GM06990 (cell line): ENCODE data around the gene CLCA2.

Experiments
- DNase-seq: peaks from one replicate; pipeline ENCODE4 v3.0.0-alpha.2; 2011; ENCODE audit not compliant: insufficient read length; ENCODE audit errors: extremely low read depth
- H3K27me3 ChIP-seq: replicated peaks from 2 replicates; pipeline ENCODE4 v1.6.0; 2011; ENCODE audit warnings: low read length; ENCODE audit not compliant: control insufficient read depth, insufficient read depth
- H3K36me3 ChIP-seq: 2 replicates; pipeline ENCODE4 v1.5.1; 2011; ENCODE audit warnings: low read length; ENCODE audit not compliant: control insufficient read depth, insufficient read depth
- H3K4me3 ChIP-seq: replicated peaks from 2 replicates; pipeline ENCODE4 v1.5.1; 2011; ENCODE audit warnings: low read depth, mild to moderate bottlenecking, control low read depth, low read length
- CTCF ChIP-seq: IDR thresholded peaks from 2 replicates; pipeline ENCODE4 v1.5.1; 2011; ENCODE audit warnings: low read length, control low read depth, mild to moderate bottlenecking, inconsistent platforms; ENCODE audit not compliant: insufficient read depth, poor library complexity, severe bottlenecking

Gene CLCA2

GRCh38 chr1:86466986-86467385 lies 43.0 kb downstream of the CLCA2 start:
- H3K4me3 ChIP-seq: no peak overlapping the region
- no peaks in the 10 kb centered on the region for H3K27me3 ChIP-seq
- H3K36me3 ChIP-seq: no peaks in the 10 kb centered on the region
- no peak for TF ChIP-seq CTCF
- DNase-seq: no peak

GRCh38 chr1:86468501-86468977 lies 44.6 kb downstream of the CLCA2 start, which contains the start of gene CLCA1:
CLCA1 (plus strand) TSS chr1:86468927; CDS start chr1:86468972, 45 bp downstream.
- H3K27me3 ChIP-seq: no peaks in the 10 kb centered on the region
- no peak within 1 kb of the TSS for H3K4me3 ChIP-seq
- no peaks in the 10 kb centered on the region for H3K36me3 ChIP-seq
- TF ChIP-seq CTCF: no peak
- DNase-seq: no peak

GRCh38 chr1:86470859-86471258 lies 46.9 kb downstream of the CLCA2 start:
- no peaks in the 10 kb centered on the region for H3K36me3 ChIP-seq
- no peaks in the 10 kb centered on the region for H3K27me3 ChIP-seq
- TF ChIP-seq CTCF: no peak
- H3K4me3 ChIP-seq: no peak overlapping the region
- peak; percentile 14 for DNase-seq

GRCh38 chr1:86471291-86471690 lies 47.3 kb downstream of the CLCA2 start:
- Histone ChIP-seq H3K4me3 (no peak overlapping the region), H3K36me3 (no peaks in the 10 kb centered on the region), H3K27me3 (no peaks in the 10 kb centered on the region)
- no peak for TF ChIP-seq CTCF
- DNase-seq: no peak

- Histone ChIP-seq H3K27me3 (no peaks in the 10 kb centered on the region), H3K4me3 (no peak overlapping the region), H3K36me3 (no peaks in the 10 kb centered on the region)
- no peak for TF ChIP-seq CTCF
- DNase-seq: no peak
Measured at GRCh38 chr1:86472152-86472551, 48.2 kb downstream of the CLCA2 start.

- Histone ChIP-seq H3K27me3 (no peaks in the 10 kb centered on the region), H3K36me3 (no peaks in the 10 kb centered on the region)
- no peak for TF ChIP-seq CTCF
Measured at GRCh38 chr1:86472767-86473166, 48.8 kb downstream of the CLCA2 start.

More at GRCh38 chr1:86472767-86473166, 48.8 kb downstream of the CLCA2 start:
- no peak overlapping the region for H3K4me3 ChIP-seq
- DNase-seq: no peak
